PC-3 (cell line): ENCODE data around the gene EIF5B. TPM values are rescaled to one million over a fixed set of nuclear protein-coding genes. Genes with fewer than 3 reads are reported as not detected.
"Not testable (repeated sequence)": the region's sequence is repeated elsewhere in the genome, so short reads cannot be mapped to it uniquely, and the experiment has no call there.

Source experiments
- ATAC-seq: fragments of 200-7000 bp; cut with Tn5 transposase; 2 replicates; pipeline ENCODE4 v1.9.1; 2020; ENCODE audit warnings: mild to moderate bottlenecking, moderate library complexity
- BruUV-seq: library from RNA; stranded (reverse); fragments of 400-500 nt; replicated peaks from 2 replicates; lab custom pipeline; 2021; lab: Mats Ljungman, UMichigan
- CTCF ChIA-PET: fragments of 300-600 bp; sonication (Branson Sonifier 250); formaldehyde crosslinking; loops from one replicate; lab custom pipeline; 2022; ENCODE audit warnings: antibody characterized with exemption; lab: Charles Lee
- POLR2A ChIA-PET: fragments of 300-600 bp; sonication (Branson Sonifier 250); formaldehyde crosslinking; loops from one replicate; lab custom pipeline; 2022; ENCODE audit warnings: antibody characterized with exemption; ENCODE audit not compliant: unreplicated experiment; lab: Charles Lee
- DNase-seq: peaks from one replicate; pipeline ENCODE4 v3.0.0-alpha.2; 2015
- H2AFZ ChIP-seq: fragments of 300-600 bp; sonication (generic); 2 replicates; pipeline ENCODE4 v1.6.0; 2016; ENCODE audit warnings: antibody characterized with exemption, low read length
- H3F3A ChIP-seq: fragments of 300-600 bp; sonication (generic); one replicate; pipeline ENCODE4 v1.6.0; 2017; ENCODE audit warnings: antibody characterized with exemption, low read length, control low read depth, mild to moderate bottlenecking; ENCODE audit not compliant: unreplicated experiment
- H3K27ac ChIP-seq: fragments of 300-600 bp; sonication (generic); 2 replicates; pipeline ENCODE4 v1.5.1; 2016; ENCODE audit warnings: mild to moderate bottlenecking, low read length
- H3K27me3 ChIP-seq: fragments of 300-600 bp; sonication (generic); 2 replicates; pipeline ENCODE4 v1.6.1; 2016; ENCODE audit warnings: low read length, mixed read lengths
- H3K36me3 ChIP-seq: fragments of 300-600 bp; sonication (generic); 2 replicates; pipeline ENCODE4 v1.6.1; 2016; ENCODE audit warnings: low read depth, mixed run types, low read length, mixed read lengths
- H3K4me1 ChIP-seq: fragments of 300-600 bp; sonication (generic); 2 replicates; pipeline ENCODE4 v1.5.1; 2016; ENCODE audit warnings: low read length; ENCODE audit not compliant: insufficient read depth
- H3K4me2 ChIP-seq: fragments of 300-600 bp; sonication (generic); 2 replicates; pipeline ENCODE4 v1.6.0; 2016; ENCODE audit warnings: low read length
- H3K4me3 ChIP-seq: fragments of 300-600 bp; sonication (generic); 2 replicates; pipeline ENCODE4 v1.5.1; 2016; ENCODE audit warnings: mild to moderate bottlenecking, low read length, mixed read lengths
- H3K79me2 ChIP-seq: fragments of 300-600 bp; sonication (generic); 2 replicates; pipeline ENCODE4 v1.6.1; 2017; ENCODE audit warnings: low read length, mixed read lengths
- H3K9ac ChIP-seq: fragments of 300-600 bp; sonication (generic); 2 replicates; pipeline ENCODE4 v1.6.0; 2016; ENCODE audit warnings: mild to moderate bottlenecking, low read length
- H3K9me2 ChIP-seq: fragments of 300-600 bp; sonication (generic); replicated peaks from 2 replicates; pipeline ENCODE4 v1.6.1; 2016; ENCODE audit warnings: mixed run types, low read length, mixed read lengths
- H3K9me3 ChIP-seq: fragments of 300-600 bp; sonication (generic); 2 replicates; pipeline ENCODE4 v1.6.1; 2016; ENCODE audit warnings: low read length, mixed read lengths
- H4K20me1 ChIP-seq: fragments of 300-600 bp; sonication (generic); 2 replicates; pipeline ENCODE4 v1.6.1; 2016; ENCODE audit warnings: low read length, mixed read lengths
- EZH2 ChIP-seq: fragments of 300-600 bp; sonication (generic); IDR thresholded peaks from one replicate; pipeline ENCODE4 v1.6.1; 2017; ENCODE audit warnings: antibody characterized with exemption, mild to moderate bottlenecking, low read length; ENCODE audit not compliant: unreplicated experiment
- EZH2phosphoT487 ChIP-seq: fragments of 300-600 bp; sonication (generic); IDR thresholded peaks from 2 replicates; pipeline ENCODE4 v1.6.1; 2018; ENCODE audit warnings: mild to moderate bottlenecking, antibody characterized with exemption, low read length, borderline replicate concordance
- intact Hi-C: fragments of 100-400 bp; cut with micrococcal nuclease; formaldehyde crosslinking; loops from 2 replicates; pipeline ENCODE4 v1.9.0; 2023
- total RNA-seq: library from RNA; depleted of rRNA; stranded (reverse); fragments of >200 nt; gene quantifications from 2 replicates; pipeline ENCODE4 v1.2.3, GENCODE V29; 2014
- TF ChIP-seq, protein P1 (sequence below): fragments of 300-600 bp; sonication (generic); conservative IDR thresholded peaks from 2 replicates; pipeline ENCODE4 v1.5.1; 2017; ENCODE audit warnings: antibody characterized with exemption, low read depth, mild to moderate bottlenecking, low read length

The EIF5B gene
- total RNA-seq, 1 experiment from 2014 or later: 35.9 TPM

- no peaks in the 10 kb centered on the region for H3K9me3 ChIP-seq
- no peaks in the 10 kb centered on the region for H4K20me1 ChIP-seq
- DNase-seq: no peak
- no peaks in the 10 kb centered on the region for H3F3A ChIP-seq
- no peaks in the 10 kb centered on the region for H3K36me3 ChIP-seq
- ChIA-PET CTCF (no interaction called here), POLR2A (no interaction called here)
- no TSS peak for BruUV-seq
- H3K4me1 ChIP-seq: no peaks in the 10 kb centered on the region
- no peak overlapping the region for H3K27ac ChIP-seq
- no peaks in the 10 kb centered on the region for H3K9me2 ChIP-seq
- H3K9ac ChIP-seq: no peak overlapping the region
- H2AFZ ChIP-seq: no peak overlapping the region
- no peak for ATAC-seq
- no peaks in the 10 kb centered on the region for H3K79me2 ChIP-seq
- TF ChIP-seq EZH2 (no peak), EZH2phosphoT487 (no peak)
- TF ChIP-seq, protein P1, sequence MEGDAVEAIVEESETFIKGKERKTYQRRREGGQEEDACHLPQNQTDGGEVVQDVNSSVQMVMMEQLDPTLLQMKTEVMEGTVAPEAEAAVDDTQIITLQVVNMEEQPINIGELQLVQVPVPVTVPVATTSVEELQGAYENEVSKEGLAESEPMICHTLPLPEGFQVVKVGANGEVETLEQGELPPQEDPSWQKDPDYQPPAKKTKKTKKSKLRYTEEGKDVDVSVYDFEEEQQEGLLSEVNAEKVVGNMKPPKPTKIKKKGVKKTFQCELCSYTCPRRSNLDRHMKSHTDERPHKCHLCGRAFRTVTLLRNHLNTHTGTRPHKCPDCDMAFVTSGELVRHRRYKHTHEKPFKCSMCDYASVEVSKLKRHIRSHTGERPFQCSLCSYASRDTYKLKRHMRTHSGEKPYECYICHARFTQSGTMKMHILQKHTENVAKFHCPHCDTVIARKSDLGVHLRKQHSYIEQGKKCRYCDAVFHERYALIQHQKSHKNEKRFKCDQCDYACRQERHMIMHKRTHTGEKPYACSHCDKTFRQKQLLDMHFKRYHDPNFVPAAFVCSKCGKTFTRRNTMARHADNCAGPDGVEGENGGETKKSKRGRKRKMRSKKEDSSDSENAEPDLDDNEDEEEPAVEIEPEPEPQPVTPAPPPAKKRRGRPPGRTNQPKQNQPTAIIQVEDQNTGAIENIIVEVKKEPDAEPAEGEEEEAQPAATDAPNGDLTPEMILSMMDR: no peak
- no peak overlapping the region for H3K4me2 ChIP-seq
- no peaks in the 10 kb centered on the region for H3K27me3 ChIP-seq
- intact Hi-C loops: no loop called here
- no peak overlapping the region for H3K4me3 ChIP-seq
These were observed 37.6 kb upstream of the EIF5B start for GRCh38 chr2:99299580-99299979.

DNA sequence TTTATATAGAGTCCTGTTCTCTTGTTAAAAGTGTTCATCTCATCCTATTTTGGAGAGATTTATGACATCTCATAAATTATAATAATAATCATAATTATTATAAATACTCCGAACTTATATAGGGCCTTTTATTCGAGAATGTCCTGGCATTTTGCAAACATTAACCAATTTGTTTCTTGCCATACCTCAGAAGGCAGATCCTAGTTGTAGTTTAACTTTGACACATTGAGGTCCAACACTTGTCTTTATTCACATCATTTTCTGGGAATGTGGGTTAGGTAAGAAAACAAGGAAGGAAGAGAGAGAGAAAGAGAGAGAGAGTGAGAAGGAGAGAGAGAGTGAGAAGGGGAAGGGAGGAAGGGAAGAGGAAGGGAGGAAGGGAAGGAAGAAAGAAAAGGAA is 36.1 kb upstream of the EIF5B start, which contains the start of gene LYG1:
Gene LYG1, minus strand, starts transcription at position 101 of the 400 bp plus-strand sequence. CDS start 5,527 bp downstream, outside the sequence.
- H4K20me1 ChIP-seq, H3K79me2 ChIP-seq, H3K4me1 ChIP-seq, H3K36me3 ChIP-seq, H3K4me2 ChIP-seq, H3K9me3 ChIP-seq, H3K27ac ChIP-seq, DNase-seq, H3K27me3 ChIP-seq, BruUV-seq, H2AFZ ChIP-seq, ATAC-seq, H3K4me3 ChIP-seq, CTCF ChIA-PET, POLR2A ChIA-PET, H3F3A ChIP-seq, H3K9ac ChIP-seq, H3K9me2 ChIP-seq, intact Hi-C loops: not testable (repeated sequence)

- H3K27ac ChIP-seq: no peak overlapping the region
- DNase-seq (no peak), ATAC-seq (no peak)
- H3K36me3 ChIP-seq: peaks cover 43% of the 10 kb centered on the region
- no peaks in the 10 kb centered on the region for H3K9me2 ChIP-seq
- ChIA-PET POLR2A (no interaction called here), CTCF (no interaction called here)
- no peak overlapping the region for H3K4me3 ChIP-seq
- no peak overlapping the region for H3K9ac ChIP-seq
- no peak overlapping the region for H3K4me2 ChIP-seq
- no peaks in the 10 kb centered on the region for H3K4me1 ChIP-seq
- H3K27me3 ChIP-seq: no peaks in the 10 kb centered on the region
- H3K79me2 ChIP-seq: no peaks in the 10 kb centered on the region
- BruUV-seq: no TSS peak
- TF ChIP-seq EZH2 (no peak), EZH2phosphoT487 (no peak)
- TF ChIP-seq, protein P1: no peak
- no peaks in the 10 kb centered on the region for H3K9me3 ChIP-seq
- intact Hi-C loops: no loop called here
- H3F3A ChIP-seq: no peaks in the 10 kb centered on the region
- no peak overlapping the region for H2AFZ ChIP-seq
- no peaks in the 10 kb centered on the region for H4K20me1 ChIP-seq
These were observed 19.9 kb upstream of the EIF5B start for GRCh38 chr2:99317161-99317872.

DNA sequence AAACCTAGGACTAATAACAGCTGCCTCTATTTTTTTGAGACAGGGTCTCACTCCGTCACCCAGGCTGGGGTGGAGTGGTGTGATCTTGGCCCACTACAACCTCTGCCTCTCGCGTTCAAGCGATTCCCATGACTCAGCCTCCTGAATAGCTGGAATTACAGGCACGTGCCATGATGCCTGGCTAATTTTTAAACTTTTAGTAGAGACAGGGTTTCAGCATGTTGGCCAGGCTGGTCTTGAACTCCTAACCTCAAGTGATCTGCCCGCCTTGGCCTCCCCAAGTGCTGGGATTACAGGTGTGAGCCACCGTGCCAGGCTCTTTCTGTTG is 19.4 kb upstream of the EIF5B start:
- H4K20me1 ChIP-seq, H3K4me2 ChIP-seq, H3F3A ChIP-seq, intact Hi-C loops, H3K27me3 ChIP-seq, ATAC-seq, H3K27ac ChIP-seq, DNase-seq, CTCF ChIA-PET, H2AFZ ChIP-seq, BruUV-seq, H3K9me3 ChIP-seq, H3K4me3 ChIP-seq, H3K79me2 ChIP-seq, H3K9ac ChIP-seq, H3K9me2 ChIP-seq, POLR2A ChIA-PET, H3K4me1 ChIP-seq: not testable (repeated sequence)
- H3K36me3 ChIP-seq: peaks cover 45% of the 10 kb centered on the region
